AG09309 (cell line): ENCODE results near the gene METTL25.

Experiments used
- DNase-seq: peaks from one replicate; pipeline ENCODE4 v3.0.0-alpha.2; 2010; ENCODE audit warnings: low read depth
- H3K4me3 ChIP-seq: 2 replicates; pipeline ENCODE4 v1.5.1; 2011; ENCODE audit warnings: mild to moderate bottlenecking, low read depth, low read length, moderate library complexity; ENCODE audit not compliant: control insufficient read depth
- CTCF ChIP-seq: IDR thresholded peaks from 2 replicates; pipeline ENCODE4 v1.5.1; 2011; ENCODE audit warnings: mild to moderate bottlenecking, low read depth, low read length, inconsistent platforms; ENCODE audit not compliant: insufficient read depth, control insufficient read depth; ENCODE audit errors: missing control alignments

Gene METTL25

GRCh38 chr12:82504409-82504808 is 146.1 kb downstream of the METTL25 start:
- no peak for DNase-seq
- TF ChIP-seq CTCF: no peak

GRCh38 chr12:82505150-82505549 is 146.8 kb downstream of the METTL25 start:
- H3K4me3 ChIP-seq: no peak overlapping the region
- no peak for DNase-seq
- TF ChIP-seq CTCF: no peak

More at GRCh38 chr12:82504409-82504808, 146.1 kb downstream of the METTL25 start:
- no peak overlapping the region for H3K4me3 ChIP-seq

- no peak for TF ChIP-seq CTCF
- no peak for DNase-seq
These were observed 149.4 kb downstream of the METTL25 start for GRCh38 chr12:82507686-82508085.

GRCh38 chr12:82510386-82510785 is 152.1 kb downstream of the METTL25 start:
- no peak for DNase-seq
- H3K4me3 ChIP-seq: no peak overlapping the region
- TF ChIP-seq CTCF: no peak

More at GRCh38 chr12:82507686-82508085, 149.4 kb downstream of the METTL25 start:
- H3K4me3 ChIP-seq: no peak overlapping the region

- no peak for TF ChIP-seq CTCF
- no peak for DNase-seq
- H3K4me3 ChIP-seq: no peak overlapping the region
These were observed 156.6 kb downstream of the METTL25 start for GRCh38 chr12:82514880-82515279.

GRCh38 chr12:82515652-82516051 is 157.3 kb downstream of the METTL25 start:
- no peak for DNase-seq

More at GRCh38 chr12:82515652-82516051, 157.3 kb downstream of the METTL25 start:
- H3K4me3 ChIP-seq: no peak overlapping the region
- no peak for TF ChIP-seq CTCF
